GM18907 (cell line): ENCODE data around the gene BCOR.
A peak's percentile ranks its signal among the peaks of the same experiment; 100 is the strongest.

ENCODE experiments used
- ATAC-seq: cut with Tn5 transposase; IDR thresholded peaks from one replicate; pipeline ENCODE4 v1.9.1; 2021; ENCODE audit warnings: mild to moderate bottlenecking, moderate library complexity; ENCODE audit not compliant: unreplicated experiment

BCOR gene

GRCh38 chrX:40099055-40099958 lies 1.5 kb upstream of the BCOR start:
- ATAC-seq, result peak; percentile 26

DNA sequence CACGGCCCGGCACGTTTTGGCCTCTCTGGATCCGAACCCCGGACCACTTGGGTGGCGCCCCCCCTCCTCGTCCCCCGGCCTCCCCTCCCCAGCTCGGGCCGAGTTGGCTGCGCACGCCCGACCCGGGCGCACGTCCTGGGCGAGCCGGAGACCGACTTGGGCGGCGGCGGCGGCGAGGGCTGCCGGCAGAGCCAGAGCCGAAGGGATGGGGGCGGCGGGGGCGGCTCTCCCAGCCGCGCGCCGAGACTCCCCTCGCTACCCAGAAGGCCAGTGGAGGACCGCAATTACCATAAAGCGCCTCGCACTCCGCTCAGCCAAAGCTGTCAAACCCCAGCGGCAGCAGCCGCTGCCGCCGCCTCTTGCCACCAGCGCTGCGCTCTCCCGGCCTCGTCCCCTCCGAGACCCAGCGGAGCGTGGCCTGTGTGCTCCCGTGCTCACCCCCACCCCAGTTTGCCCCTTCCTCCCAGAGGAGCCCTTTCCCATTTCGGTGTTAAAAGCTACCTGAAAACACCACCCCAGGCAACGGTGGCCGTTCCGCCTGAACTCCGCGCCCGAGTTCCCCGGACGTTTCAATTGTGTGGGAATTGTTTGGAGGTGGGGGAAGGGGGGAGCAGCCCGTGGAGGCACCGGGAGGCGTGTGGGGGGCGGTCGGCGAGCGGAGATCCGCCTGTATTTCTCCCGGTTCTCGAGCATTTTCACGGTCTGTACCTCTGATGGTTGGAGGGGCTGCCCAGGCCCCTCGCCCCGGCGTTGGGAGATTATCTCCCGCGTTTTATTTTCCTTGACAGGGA lies 701 bp upstream of the BCOR start:
- ATAC-seq, result peak; percentile 37

DNA sequence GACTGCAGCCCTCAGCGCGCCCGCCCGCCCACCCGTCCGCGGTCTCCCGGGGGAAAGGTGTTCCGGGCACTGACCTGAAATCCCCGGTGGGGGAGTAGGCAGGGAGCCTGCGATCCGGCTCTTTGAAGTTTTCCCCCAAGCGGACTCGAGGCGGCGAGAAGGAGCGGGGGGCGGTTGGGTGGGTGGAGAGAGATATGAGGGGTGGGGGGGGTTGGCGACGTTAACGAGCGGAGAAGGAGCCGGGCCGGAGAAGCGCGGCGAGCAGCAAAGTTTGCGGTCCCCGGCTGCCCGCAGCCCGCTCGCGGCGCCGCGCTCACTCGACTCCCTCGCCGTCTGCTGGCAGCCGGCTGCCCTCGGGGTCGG lies 636 bp downstream of the BCOR start:
- ATAC-seq, result no peak

- ATAC-seq, result no peak
These were observed 1.2 kb downstream of the BCOR start for GRCh38 chrX:40096395-40097091.

- no peak for ATAC-seq
These were observed 2.0 kb downstream of the BCOR start for GRCh38 chrX:40095583-40096394.

DNA sequence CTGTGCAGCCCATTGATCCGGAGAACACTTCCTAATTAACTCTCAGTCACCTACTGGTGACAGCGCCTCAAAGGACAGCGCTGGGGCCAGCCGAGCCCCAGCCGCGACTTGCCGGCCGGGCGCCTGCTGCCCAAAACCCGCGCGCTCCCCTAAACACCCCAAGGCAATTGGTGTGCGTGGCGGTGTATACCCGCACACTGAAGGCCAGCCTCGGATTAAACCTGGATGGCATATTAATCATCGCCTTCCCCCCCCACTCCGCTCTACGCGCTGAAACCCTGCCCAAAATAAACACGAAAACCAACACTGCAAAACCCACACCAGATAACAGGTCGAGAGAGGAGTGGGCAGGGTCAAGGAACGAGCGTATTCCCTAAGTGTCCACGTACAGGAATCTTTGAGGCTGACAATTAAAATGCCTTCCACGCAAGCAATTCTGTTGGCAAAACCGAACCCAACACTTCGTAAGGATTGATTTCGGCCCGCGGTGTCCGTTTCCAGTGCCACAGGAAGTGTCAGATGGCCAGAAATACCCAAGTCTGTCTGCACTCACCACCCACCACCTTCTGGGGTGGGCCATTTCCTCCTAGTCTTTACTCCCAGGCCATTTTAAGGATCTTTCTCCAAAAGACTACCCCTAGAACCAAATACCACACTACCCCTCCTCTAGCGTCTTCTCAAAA lies 2.7 kb downstream of the BCOR start:
- no peak for ATAC-seq

GRCh38 chrX:40094041-40094899 lies 3.5 kb downstream of the BCOR start:
- no peak for ATAC-seq

- ATAC-seq, result no peak
These were observed 4.2 kb downstream of the BCOR start for GRCh38 chrX:40093586-40093985.

DNA sequence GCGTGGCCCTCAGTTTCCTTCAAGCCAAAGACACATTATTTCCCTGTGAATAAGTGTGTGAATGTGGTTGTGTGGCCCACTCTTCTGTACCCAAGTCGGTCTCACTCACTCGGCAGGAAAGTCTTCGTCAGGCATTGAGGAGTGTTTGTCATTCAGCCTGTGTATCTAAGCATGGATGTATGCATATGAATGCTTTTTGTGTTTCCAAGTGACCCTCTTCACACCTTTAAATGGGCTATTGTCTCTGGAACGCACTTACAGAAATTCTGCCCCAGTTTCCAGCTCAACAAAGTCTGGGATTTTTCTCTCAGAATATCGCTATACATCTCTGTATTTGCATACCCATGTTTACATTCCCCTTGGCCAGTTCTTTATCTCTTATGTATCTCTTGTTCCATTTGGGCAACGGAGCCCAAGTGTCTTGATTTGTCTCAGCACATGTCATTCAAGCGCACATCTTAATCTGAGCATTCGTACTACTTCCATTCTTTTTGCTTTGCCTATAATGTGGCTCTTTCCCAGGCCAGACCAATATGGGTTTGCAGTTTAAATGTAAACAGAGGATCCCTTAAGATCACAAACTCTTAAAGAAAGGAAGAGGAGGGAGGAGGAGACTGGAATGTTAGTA lies 4.8 kb downstream of the BCOR start:
- ATAC-seq, result no peak

- no peak for ATAC-seq
These were observed 5.9 kb downstream of the BCOR start for GRCh38 chrX:40091691-40092421.

- ATAC-seq, result no peak
These were observed 6.8 kb downstream of the BCOR start for GRCh38 chrX:40090961-40091360.

DNA sequence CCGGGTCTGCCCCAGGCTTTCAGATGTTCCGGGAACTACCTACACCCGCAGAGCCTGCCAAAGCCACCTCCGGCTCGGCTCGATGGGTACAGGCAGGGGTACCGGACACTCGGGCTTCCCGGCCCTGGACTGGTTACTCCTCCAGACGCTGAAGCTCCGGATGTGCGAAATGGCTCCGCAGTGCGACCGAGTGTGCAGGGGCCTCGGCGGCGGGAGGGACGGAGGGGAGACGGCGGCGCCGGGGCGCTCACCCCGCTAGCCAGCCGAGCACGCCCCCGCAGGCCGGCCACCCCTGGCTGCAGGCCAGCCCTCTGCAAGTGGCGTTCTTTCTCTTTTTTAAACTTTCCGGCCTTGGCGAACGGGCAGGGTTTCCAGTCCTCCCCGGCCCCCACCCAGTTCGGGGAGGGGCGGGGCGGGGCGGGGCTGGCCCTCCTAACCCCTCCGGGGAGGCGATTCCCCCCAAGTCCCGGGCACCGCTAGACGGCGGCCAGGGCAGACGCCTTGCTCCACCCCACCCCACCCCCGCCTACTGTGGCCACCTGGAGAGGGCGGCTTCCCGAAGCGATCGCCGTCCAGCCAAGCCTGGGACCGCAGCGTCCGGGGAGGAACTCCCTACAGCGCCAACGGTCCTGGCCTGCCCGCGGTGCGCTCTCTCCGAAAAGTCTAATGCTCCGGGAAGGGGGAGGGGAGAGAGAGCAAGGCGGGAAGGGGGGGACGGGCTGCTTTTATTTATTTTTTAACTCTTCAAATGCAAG lies 7.5 kb downstream of the BCOR start:
- no peak for ATAC-seq

DNA sequence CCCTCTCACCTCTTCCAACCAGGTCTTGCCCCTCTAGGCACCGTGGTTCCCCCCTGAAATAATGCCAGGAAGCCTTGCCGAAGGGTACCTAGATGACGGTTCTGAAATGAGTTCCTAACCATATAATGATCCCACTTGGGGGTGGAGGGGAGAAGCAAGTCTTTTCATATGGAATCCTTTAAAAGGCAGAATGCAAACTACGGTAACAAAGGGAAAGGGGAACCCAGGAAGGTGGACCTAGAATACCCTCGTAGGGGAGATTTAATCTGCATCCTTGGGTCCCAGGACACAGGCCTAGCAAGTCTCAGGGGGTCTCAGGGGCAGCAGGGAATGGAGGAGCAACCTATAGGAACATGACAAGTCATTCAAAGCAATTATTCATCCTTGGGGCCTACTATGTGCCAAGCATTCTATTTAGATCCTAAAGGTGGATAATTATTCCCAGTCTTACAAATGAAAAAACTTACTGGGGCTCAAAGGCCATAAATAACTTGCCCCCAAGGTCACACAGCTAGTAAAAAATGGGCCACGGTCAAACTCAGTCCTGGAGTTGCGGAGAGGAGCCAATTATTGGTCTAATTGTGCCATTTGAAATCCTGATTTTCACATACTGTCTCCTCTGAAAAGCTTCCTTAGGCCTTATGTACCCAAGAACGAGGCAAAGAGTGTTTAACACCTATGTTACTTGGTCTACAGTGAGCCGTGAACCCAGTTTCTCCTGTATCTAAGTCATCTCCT lies 8.8 kb downstream of the BCOR start:
- no peak for ATAC-seq

DNA sequence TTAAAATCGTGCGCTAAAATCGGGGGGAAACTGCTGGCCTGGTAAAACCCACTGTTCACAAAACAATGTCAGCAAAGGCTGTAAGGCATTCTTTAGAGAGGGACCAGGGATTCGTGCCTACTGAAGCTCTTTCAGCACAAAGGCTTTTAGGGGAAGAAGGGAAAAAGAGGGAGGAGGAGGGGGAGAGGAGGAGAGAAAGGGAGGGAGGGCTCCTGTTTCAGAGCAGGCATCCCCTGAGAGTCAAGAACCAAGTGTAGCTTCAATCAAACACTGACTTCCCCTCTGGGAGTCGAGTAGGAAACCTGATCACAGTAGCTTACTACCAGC lies 9.5 kb downstream of the BCOR start:
- ATAC-seq, result no peak

GRCh38 chrX:40087425-40088298 lies 10.1 kb downstream of the BCOR start:
- ATAC-seq, result no peak
